BLaER1 treated with 17β-estradiol and CSF1 and Interleukin-3, amounts not matched to agents 10 nM and 100 nM (cell line): ENCODE measurements around the gene HSPBAP1.
"Not testable (repeated sequence)": the region's sequence is repeated elsewhere in the genome, so short reads cannot be mapped to it uniquely, and the experiment has no call there.

Source experiments
- H3K27ac ChIP-seq, 11 experiments: shearing (Covaris generic); formaldehyde crosslinking; 2 replicates each; pipeline ENCODE4 v1.8.1; 2022
- H3K27me3 ChIP-seq, 11 experiments: shearing (Covaris generic); formaldehyde crosslinking; 2 replicates each; pipeline ENCODE4 v1.8.1; 2022
- H3K36me3 ChIP-seq, 11 experiments: shearing (Covaris generic); formaldehyde crosslinking; 2 replicates each; pipeline ENCODE4 v1.8.1; 2022
- H3K4me1 ChIP-seq, 10 experiments: shearing (Covaris generic); formaldehyde crosslinking; 2 replicates each; pipeline ENCODE4 v1.8.1; 2022
- H3K4me2 ChIP-seq, 11 experiments: shearing (Covaris generic); formaldehyde crosslinking; 2 replicates each; pipeline ENCODE4 v1.8.1; 2022
- H3K4me3 ChIP-seq, 10 experiments: shearing (Covaris generic); formaldehyde crosslinking; 2 replicates each; pipeline ENCODE4 v1.8.1; 2022
- H3K9ac ChIP-seq, 11 experiments: shearing (Covaris generic); formaldehyde crosslinking; 2 replicates each; pipeline ENCODE4 v1.8.1; 2022
- H3K9me3 ChIP-seq, 11 experiments: shearing (Covaris generic); formaldehyde crosslinking; replicated peaks in 1 of 11; 2 replicates each; pipeline ENCODE4 v1.8.1; 2022
- H4K20me1 ChIP-seq, 11 experiments: shearing (Covaris generic); formaldehyde crosslinking; 2 replicates each; pipeline ENCODE4 v1.8.1; 2022
- Cebpa-rat ChIP-seq, 11 experiments: shearing (Covaris generic); IDR thresholded peaks; 2 replicates each; pipeline ENCODE4 v1.8.1; 2022

The HSPBAP1 gene

DNA sequence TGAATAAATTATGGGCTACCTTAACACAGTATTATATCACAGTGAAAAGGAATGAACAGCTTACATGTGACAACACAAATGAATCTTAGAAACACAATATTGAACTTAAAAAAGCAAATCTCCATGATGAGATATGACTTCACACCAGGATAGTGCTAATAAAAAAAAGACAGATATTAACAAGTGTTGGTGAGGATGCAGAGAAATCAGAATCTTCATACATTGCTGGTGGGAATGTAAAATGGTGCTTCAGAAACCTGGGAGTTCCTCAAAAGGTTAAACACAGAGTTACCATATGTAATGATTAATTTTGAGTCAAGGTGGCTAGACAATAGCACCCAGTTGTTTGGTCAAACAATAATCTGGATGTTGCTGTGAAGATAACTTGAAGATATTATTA, 51.4 kb downstream of the HSPBAP1 start:
- Histone ChIP-seq H3K4me2 (no peak overlapping the region), H3K4me3 (no peak overlapping the region), H3K4me1 (no peaks in the 10 kb centered on the region; a peak in 1 of 20 replicates)

DNA sequence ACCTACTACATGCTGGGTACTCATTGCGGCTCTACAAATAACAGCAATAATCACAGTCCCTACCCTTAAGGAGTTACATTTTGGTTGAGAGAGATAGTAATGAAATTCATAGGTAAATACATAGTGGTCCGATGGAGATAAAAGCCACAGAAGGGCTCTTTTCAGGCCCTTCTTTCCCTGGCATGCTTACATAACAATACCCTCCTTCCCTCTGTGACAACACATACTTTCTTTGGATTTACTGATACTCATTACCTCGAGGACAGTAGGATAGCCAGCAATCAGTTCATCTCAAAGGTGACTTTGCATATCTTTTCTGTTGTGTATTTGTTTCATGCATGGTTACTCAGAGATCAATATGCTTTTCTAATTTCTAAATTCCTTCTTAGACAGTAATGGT, 54.5 kb downstream of the HSPBAP1 start:
- Histone ChIP-seq H3K9me3 (peaks cover 11 to 21% (median 16%) of the 10 kb centered on the region in 11 experiments; a peak in 20 of 22 replicates), H3K27me3 (no peaks in the 10 kb centered on the region), H3K9ac (no peak overlapping the region), H4K20me1 (no peaks in the 10 kb centered on the region), H3K27ac (no peak overlapping the region), H3K4me2 (no peak overlapping the region), H3K4me3 (no peak overlapping the region), H3K36me3 (peaks cover 35 to 50% (median 40%) of the 10 kb centered on the region in 11 experiments), H3K4me1 (no peaks in the 10 kb centered on the region)
- no peak for TF ChIP-seq Cebpa-rat (IDR thresholded peaks at IDR 0.05)

More for the DNA sequence above, 51.4 kb downstream of the HSPBAP1 start:
- H3K9me3 ChIP-seq = peaks cover 13 to 40% (median 32%) of the 10 kb centered on the region in 11 experiments; a peak in 21 of 22 replicates
- H4K20me1 ChIP-seq = no peaks in the 10 kb centered on the region
- no peak overlapping the region for H3K27ac ChIP-seq
- no peak for TF ChIP-seq Cebpa-rat (IDR thresholded peaks at IDR 0.05)
- no peak overlapping the region for H3K9ac ChIP-seq
- H3K36me3 ChIP-seq = peaks cover 43 to 75% (median 55%) of the 10 kb centered on the region in 11 experiments
- no peaks in the 10 kb centered on the region for H3K27me3 ChIP-seq

- H3K4me1 ChIP-seq, H3K27ac ChIP-seq, H3K27me3 ChIP-seq, H3K9ac ChIP-seq, H4K20me1 ChIP-seq, H3K4me3 ChIP-seq, H3K4me2 ChIP-seq: not testable (repeated sequence)
- Histone ChIP-seq H3K36me3 (peaks cover 35 to 60% (median 49%) of the 10 kb centered on the region in 11 experiments), H3K9me3 (peaks cover 19 to 28% (median 25%) of the 10 kb centered on the region in 11 experiments)
Observed at GRCh38 chr3:122732682-122733525, 60.7 kb downstream of the HSPBAP1 start.

GRCh38 chr3:122730240-122730639, 63.4 kb downstream of the HSPBAP1 start:
- H3K27ac ChIP-seq = no peak overlapping the region
- H3K27me3 ChIP-seq = no peaks in the 10 kb centered on the region
- peaks cover 40 to 81% (median 62%) of the 10 kb centered on the region in 11 experiments for H3K36me3 ChIP-seq
- no peak overlapping the region for H3K4me3 ChIP-seq
- no peak overlapping the region for H3K4me2 ChIP-seq
- no peak for TF ChIP-seq Cebpa-rat (IDR thresholded peaks at IDR 0.05)
- H4K20me1 ChIP-seq = no peaks in the 10 kb centered on the region
- H3K9ac ChIP-seq = no peak overlapping the region
- peaks cover 0 to 15% (median 0%) of the 10 kb centered on the region in 10 experiments; a peak in 5 of 20 replicates for H3K4me1 ChIP-seq
- peaks cover 24 to 40% (median 29%) of the 10 kb centered on the region in 11 experiments for H3K9me3 ChIP-seq

- no peak overlapping the region for H3K27ac ChIP-seq
- TF ChIP-seq Cebpa-rat (IDR thresholded peaks at IDR 0.05) = no peak
Observed at GRCh38 chr3:122728756-122729514, 64.7 kb downstream of the HSPBAP1 start.

DNA sequence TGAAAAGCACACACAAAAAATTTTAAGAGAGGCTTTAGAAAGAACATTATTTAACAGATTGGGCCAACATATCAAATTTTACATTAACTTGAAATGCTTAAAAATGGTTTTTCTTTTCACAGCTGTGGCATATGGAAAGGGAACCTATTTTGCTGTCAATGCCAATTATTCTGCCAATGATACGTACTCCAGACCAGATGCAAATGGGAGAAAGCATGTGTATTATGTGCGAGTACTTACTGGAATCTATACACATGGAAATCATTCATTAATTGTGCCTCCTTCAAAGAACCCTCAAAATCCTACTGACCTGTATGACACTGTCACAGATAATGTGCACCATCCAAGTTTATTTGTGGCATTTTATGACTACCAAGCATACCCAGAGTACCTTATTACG, 65.4 kb downstream of the HSPBAP1 start:
- Histone ChIP-seq H3K27ac (no peak overlapping the region), H4K20me1 (no peaks in the 10 kb centered on the region), H3K4me3 (no peak overlapping the region), H3K4me1 (peaks cover 0 to 15% (median 0%) of the 10 kb centered on the region in 10 experiments; a peak in 5 of 20 replicates), H3K4me2 (no peak overlapping the region), H3K9ac (no peak overlapping the region), H3K27me3 (no peaks in the 10 kb centered on the region), H3K36me3 (peaks cover 49 to 94% (median 74%) of the 10 kb centered on the region in 11 experiments), H3K9me3 (peaks cover 21 to 48% (median 39%) of the 10 kb centered on the region in 11 experiments)
- TF ChIP-seq Cebpa-rat (IDR thresholded peaks at IDR 0.05) = no peak

More at GRCh38 chr3:122728756-122729514, 64.7 kb downstream of the HSPBAP1 start:
- peaks cover 28 to 53% (median 42%) of the 10 kb centered on the region in 11 experiments for H3K9me3 ChIP-seq
- no peaks in the 10 kb centered on the region for H4K20me1 ChIP-seq
- no peaks in the 10 kb centered on the region for H3K27me3 ChIP-seq
- peaks cover 0 to 15% (median 0%) of the 10 kb centered on the region in 10 experiments; a peak in 5 of 20 replicates for H3K4me1 ChIP-seq
- no peak overlapping the region for H3K9ac ChIP-seq
- no peak overlapping the region for H3K4me2 ChIP-seq
- no peak overlapping the region for H3K4me3 ChIP-seq
- peaks cover 48 to 94% (median 73%) of the 10 kb centered on the region in 11 experiments for H3K36me3 ChIP-seq

GRCh38 chr3:122727766-122728165, 65.9 kb downstream of the HSPBAP1 start:
- TF ChIP-seq Cebpa-rat (IDR thresholded peaks at IDR 0.05) = no peak
- Histone ChIP-seq H3K4me2 (peak overlapping the region in 2 of 11 experiments; percentile 38 to 39; a peak in 4 of 22 replicates), H3K27ac (no peak overlapping the region), H3K9ac (no peak overlapping the region), H3K4me1 (peaks cover 0 to 16% (median 0%) of the 10 kb centered on the region in 10 experiments; a peak in 5 of 20 replicates), H4K20me1 (no peaks in the 10 kb centered on the region), H3K36me3 (peaks cover 49 to 94% (median 75%) of the 10 kb centered on the region in 11 experiments), H3K9me3 (peaks cover 17 to 45% (median 35%) of the 10 kb centered on the region in 11 experiments), H3K4me3 (no peak overlapping the region), H3K27me3 (no peaks in the 10 kb centered on the region)

DNA sequence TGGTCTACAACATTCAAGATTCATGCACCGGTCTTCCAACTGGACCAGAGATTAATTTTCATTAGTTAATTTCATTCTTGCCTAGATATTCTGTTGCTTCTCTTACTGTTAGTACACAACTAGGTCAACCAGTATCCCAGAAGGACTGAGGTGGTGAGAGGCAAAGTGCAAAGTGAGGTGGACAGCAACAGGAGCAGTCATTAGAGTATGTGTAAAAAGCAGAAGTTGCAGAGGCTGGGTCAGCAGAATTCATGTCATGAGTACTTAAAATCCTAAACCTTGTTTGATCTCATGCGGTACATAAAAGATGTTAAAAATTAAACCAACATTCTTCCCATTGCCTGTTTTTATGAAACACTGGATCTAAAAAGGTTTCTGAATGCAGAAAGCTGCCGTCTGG, 66.3 kb downstream of the HSPBAP1 start:
- H4K20me1 ChIP-seq = no peaks in the 10 kb centered on the region
- no peak for TF ChIP-seq Cebpa-rat (IDR thresholded peaks at IDR 0.05)
- H3K27ac ChIP-seq = no peak overlapping the region
- H3K27me3 ChIP-seq = no peaks in the 10 kb centered on the region
- peaks cover 0 to 21% (median 0%) of the 10 kb centered on the region in 10 experiments; a peak in 6 of 20 replicates for H3K4me1 ChIP-seq
- no peak overlapping the region for H3K4me3 ChIP-seq
- H3K9ac ChIP-seq = no peak overlapping the region
- peaks cover 49 to 94% (median 75%) of the 10 kb centered on the region in 11 experiments for H3K36me3 ChIP-seq
- peak overlapping the region in 2 of 11 experiments; percentile 38 to 39; a peak in 4 of 22 replicates for H3K4me2 ChIP-seq
- H3K9me3 ChIP-seq = peaks cover 12 to 40% (median 31%) of the 10 kb centered on the region in 11 experiments

DNA sequence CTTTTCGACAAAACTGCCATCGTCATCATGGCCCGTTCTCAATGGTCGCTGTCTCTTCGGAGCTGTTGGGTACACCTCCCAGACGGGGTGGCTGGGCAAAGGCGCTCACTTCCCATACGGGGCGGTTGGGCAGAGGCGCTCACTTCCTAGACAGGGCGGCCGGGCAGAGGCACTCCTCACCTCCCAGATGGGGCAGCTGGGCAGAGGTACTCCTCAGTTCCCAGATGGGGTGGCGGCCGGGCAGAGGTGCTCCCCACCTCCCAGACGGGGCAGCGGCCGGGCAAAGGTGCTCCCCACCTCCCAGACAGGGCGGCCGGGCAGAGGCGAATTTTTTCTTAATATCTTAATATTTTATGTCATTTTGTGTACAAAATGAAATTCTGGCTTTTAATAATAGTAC, 68.5 kb downstream of the HSPBAP1 start:
- Histone ChIP-seq H3K9me3 (peaks cover 8 to 30% (median 21%) of the 10 kb centered on the region in 11 experiments), H3K27me3 (no peaks in the 10 kb centered on the region), H3K4me1 (peaks cover 0 to 41% (median 7%) of the 10 kb centered on the region in 10 experiments; a peak in 12 of 20 replicates), H3K4me3 (peak overlapping the region in 1 of 10 experiments; percentile 36; a peak in 1 of 20 replicates), H3K36me3 (peaks cover 46 to 96% (median 75%) of the 10 kb centered on the region in 11 experiments), H3K4me2 (no peak overlapping the region), H3K9ac (no peak overlapping the region), H4K20me1 (no peaks in the 10 kb centered on the region), H3K27ac (no peak overlapping the region)
- no peak for TF ChIP-seq Cebpa-rat (IDR thresholded peaks at IDR 0.05)
